B cell (primary cell): ENCODE results near the gene WRNIP1. TPM values are rescaled to one million over a fixed set of nuclear protein-coding genes. Genes with fewer than 3 reads are reported as not detected.

Source experiments
- ATAC-seq: fragments of 200-7000 bp; cut with Tn5 transposase; one replicate; pipeline ENCODE4 v1.10.0; 2021; ENCODE audit warnings: low read depth, mild to moderate bottlenecking, moderate number of reproducible peaks, moderate library complexity
- CTCF ChIA-PET: fragments of 350-600 bp; sonication (Branson Sonifier 250); formaldehyde crosslinking; loops from one replicate; lab custom pipeline; 2021; ENCODE audit warnings: antibody characterized with exemption, inconsistent platforms; lab: Charles Lee
- POLR2A ChIA-PET: fragments of 350-600 bp; sonication (Branson Sonifier 250); formaldehyde crosslinking; loops from one replicate; lab custom pipeline; 2021; ENCODE audit warnings: antibody characterized with exemption; lab: Charles Lee
- DNase-seq: peaks from one replicate; pipeline ENCODE4 v3.0.0; 2013
- H2AFZ ChIP-seq: 2 replicates; pipeline ENCODE4 v1.6.1; 2012; ENCODE audit warnings: mild to moderate bottlenecking, low read depth, low read length; ENCODE audit not compliant: insufficient read depth, poor library complexity, severe bottlenecking
- H3K27ac ChIP-seq, 2 donors: 1 replicate in 1 of 2; 2 replicates in 1 of 2; pipeline ENCODE4 v1.5.1; 2012 to 2013; ENCODE audit warnings: low read length in 2 of 2, mild to moderate bottlenecking in 2 of 2, moderate library complexity in 1 of 2
- H3K27me3 ChIP-seq, 4 experiments: fragments of 200-600 bp in 1 of 4; sonication (generic) in 1 of 4; replicated peaks in 1 of 4; 1 replicate in 2 of 4; 2 replicates in 2 of 4; pipeline versions ENCODE4 v1.6.1 to v1.7.0; 2013 to 2016; ENCODE audit warnings: low read length in 3 of 4, mild to moderate bottlenecking in 2 of 4, mixed read lengths in 1 of 4, moderate library complexity in 1 of 4; ENCODE audit not compliant: insufficient read depth in 4 of 4, control insufficient read depth in 3 of 4; ENCODE audit errors: control extremely low read depth in 1 of 4
- H3K36me3 ChIP-seq, 2 experiments: replicated peaks in 1 of 2; 1 replicate in 1 of 2; 2 replicates in 1 of 2; pipeline versions ENCODE4 v1.6.1 to v1.7.1; 2013; ENCODE audit warnings: low read length in 1 of 2; ENCODE audit not compliant: insufficient read depth in 2 of 2, control insufficient read depth in 1 of 2; ENCODE audit errors: control extremely low read depth in 1 of 2, extremely low read depth in 1 of 2
- H3K4me1 ChIP-seq, 2 donors: fragments of 200-600 bp in 1 of 2; sonication (generic) in 1 of 2; 1 replicate in 1 of 2; 2 replicates in 1 of 2; pipeline versions ENCODE4 v1.5.1 to v1.6.1; 2013 to 2017; ENCODE audit warnings: low read length in 2 of 2; ENCODE audit not compliant: control insufficient read depth in 2 of 2, insufficient read depth in 2 of 2
- H3K4me2 ChIP-seq: replicated peaks from 2 replicates; pipeline ENCODE3; 2012; ENCODE audit warnings: mild to moderate bottlenecking, low read depth, low read length; ENCODE audit not compliant: poor library complexity, severe bottlenecking
- H3K4me3 ChIP-seq, 5 experiments: fragments of 200-600 bp in 1 of 5; sonication (generic) in 1 of 5; 1 replicate in 3 of 5; 2 replicates in 2 of 5; pipeline versions ENCODE4 v1.5.1 to v1.7.0; 2011 to 2016; ENCODE audit warnings: low read length in 4 of 5, mild to moderate bottlenecking in 4 of 5, low read depth in 2 of 5, control low read depth in 1 of 5, moderate library complexity in 1 of 5; ENCODE audit not compliant: insufficient read depth in 1 of 5; ENCODE audit errors: control extremely low read depth in 1 of 5, extremely low read depth in 1 of 5
- H3K79me2 ChIP-seq: fragments of 200-600 bp; sonication (generic); one replicate; pipeline ENCODE4 v1.6.0; 2016; ENCODE audit warnings: low read length; ENCODE audit not compliant: control insufficient read depth, insufficient read depth
- H3K9ac ChIP-seq: fragments of 200-600 bp; sonication (generic); 2 replicates; pipeline ENCODE4 v1.6.1; 2017; ENCODE audit warnings: mild to moderate bottlenecking, low read length, moderate library complexity
- H3K9me3 ChIP-seq, 3 donors: one replicate each; pipeline versions ENCODE4 v1.6.1 to v1.7.1; 2013; ENCODE audit warnings: low read length in 2 of 3; ENCODE audit not compliant: control insufficient read depth in 2 of 3, insufficient read depth in 1 of 3; ENCODE audit errors: control extremely low read depth in 1 of 3
- H4K20me1 ChIP-seq: 2 replicates; pipeline ENCODE4 v1.6.0; 2012; ENCODE audit warnings: mild to moderate bottlenecking, low read length; ENCODE audit not compliant: insufficient read depth, control insufficient read depth, poor library complexity, severe bottlenecking
- H3K27ac Mint-ChIP-seq: one replicate; pipeline ENCODE4 v1.8.0; 2021; ENCODE audit warnings: mixed read lengths
- H3K27me3 Mint-ChIP-seq: one replicate; pipeline ENCODE4 v1.8.0; 2021; ENCODE audit warnings: mixed read lengths
- H3K4me1 Mint-ChIP-seq: one replicate; pipeline ENCODE4 v1.8.0; 2021; ENCODE audit warnings: mixed read lengths
- H3K4me3 Mint-ChIP-seq: one replicate; pipeline ENCODE4 v1.8.0; 2021; ENCODE audit warnings: mixed read lengths
- H3K9me3 Mint-ChIP-seq: one replicate; pipeline ENCODE4 v1.8.0; 2022; ENCODE audit warnings: mixed read lengths; ENCODE audit not compliant: insufficient read depth
- EZH2 ChIP-seq: IDR thresholded peaks from 2 replicates; pipeline ENCODE4 v1.6.1; 2012; ENCODE audit warnings: borderline replicate concordance, low read depth, mild to moderate bottlenecking, moderate library complexity, low read length; ENCODE audit not compliant: insufficient read depth, poor library complexity, severe bottlenecking
- WGBS: methylation state at CpG from one replicate; pipeline ENCODE4 v1.1.5; 2013; ENCODE audit warnings: missing lambda C conversion rate; ENCODE audit not compliant: insufficient coverage; 5-methylcytosine and 5-hydroxymethylcytosine counted together
- intact Hi-C: fragments of 100-400 bp; cut with micrococcal nuclease; formaldehyde crosslinking; loops from one replicate; pipeline ENCODE4 v1.10.0; 2022
- polyA plus RNA-seq: library from polyadenylated mRNA; depleted of rRNA; stranded (reverse); fragments of >200 nt; gene quantifications from 2 replicates; pipeline ENCODE4 v1.2.3, GENCODE V29; 2012
- total RNA-seq, 2 donors: library from RNA; stranded (reverse); fragments of 120-200 nt in 1 of 2; gene quantifications; 1 replicate in 1 of 2; 2 replicates in 1 of 2; pipeline versions ENCODE4 v1.2.3 to v1.2.4, GENCODE V29; 2013 to 2022
- TF ChIP-seq, protein P1 (sequence below): fragments of 200-600 bp; IDR thresholded peaks from one replicate; pipeline ENCODE4 v1.8.0; 2022; ENCODE audit warnings: antibody characterized with exemption, mild to moderate bottlenecking

Gene WRNIP1
- total and polyA plus RNA-seq, 2 donors (not counting 1 experiment from before 2014, with no cell fraction given): 32.6 to 35.2 TPM

DNA sequence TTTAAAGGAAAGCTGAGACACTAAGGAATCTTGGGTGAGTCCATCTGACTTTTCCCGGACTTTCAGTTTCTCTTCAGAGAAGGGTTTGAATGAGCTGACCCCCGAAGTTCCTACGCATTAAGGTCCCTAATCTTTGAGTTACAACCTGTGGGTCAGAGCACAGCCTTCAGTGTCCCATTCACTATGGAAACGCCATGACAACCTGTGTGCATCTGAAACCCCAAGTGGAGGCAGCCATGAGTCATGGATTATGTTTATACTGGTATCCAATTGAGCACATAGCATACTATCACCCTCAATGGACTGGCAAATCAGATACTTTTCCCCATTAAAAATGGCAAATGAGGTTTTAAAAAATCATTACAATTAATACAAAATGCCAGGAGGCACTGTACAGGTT lies 25.9 kb upstream of the WRNIP1 start:
- Histone ChIP-seq H3K4me2 (no peak overlapping the region), H3K79me2 (no peaks in the 10 kb centered on the region), H3K27ac (no peak overlapping the region), H3K4me1 (no peaks in the 10 kb centered on the region), H3K9ac (no peak overlapping the region), H3K36me3 (no peaks in the 10 kb centered on the region), H3K9me3 (no peaks in the 10 kb centered on the region), H3K27me3 (no peaks in the 10 kb centered on the region), H2AFZ (no peak overlapping the region), H4K20me1 (no peaks in the 10 kb centered on the region), H3K4me3 (no peak overlapping the region)
- WGBS: 85% methylated on average over 3 of the region's 4 CpGs
- Mint-ChIP-seq H3K4me1 (no peaks in the 10 kb centered on the region), H3K9me3 (no peaks in the 10 kb centered on the region), H3K27ac (no peak overlapping the region), H3K27me3 (peaks cover 4% of the 10 kb centered on the region), H3K4me3 (no peak overlapping the region)
- POLR2A ChIA-PET: no interaction called here
- TF ChIP-seq EZH2: no peak
- TF ChIP-seq, protein P1, sequence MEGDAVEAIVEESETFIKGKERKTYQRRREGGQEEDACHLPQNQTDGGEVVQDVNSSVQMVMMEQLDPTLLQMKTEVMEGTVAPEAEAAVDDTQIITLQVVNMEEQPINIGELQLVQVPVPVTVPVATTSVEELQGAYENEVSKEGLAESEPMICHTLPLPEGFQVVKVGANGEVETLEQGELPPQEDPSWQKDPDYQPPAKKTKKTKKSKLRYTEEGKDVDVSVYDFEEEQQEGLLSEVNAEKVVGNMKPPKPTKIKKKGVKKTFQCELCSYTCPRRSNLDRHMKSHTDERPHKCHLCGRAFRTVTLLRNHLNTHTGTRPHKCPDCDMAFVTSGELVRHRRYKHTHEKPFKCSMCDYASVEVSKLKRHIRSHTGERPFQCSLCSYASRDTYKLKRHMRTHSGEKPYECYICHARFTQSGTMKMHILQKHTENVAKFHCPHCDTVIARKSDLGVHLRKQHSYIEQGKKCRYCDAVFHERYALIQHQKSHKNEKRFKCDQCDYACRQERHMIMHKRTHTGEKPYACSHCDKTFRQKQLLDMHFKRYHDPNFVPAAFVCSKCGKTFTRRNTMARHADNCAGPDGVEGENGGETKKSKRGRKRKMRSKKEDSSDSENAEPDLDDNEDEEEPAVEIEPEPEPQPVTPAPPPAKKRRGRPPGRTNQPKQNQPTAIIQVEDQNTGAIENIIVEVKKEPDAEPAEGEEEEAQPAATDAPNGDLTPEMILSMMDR: no peak
- CTCF ChIA-PET: interaction anchor here (1.1 to 7.5 kb wide), 3 partner anchors 11 to 1142 kb away, joined by 3 to 98 read pairs (median 5); partner anchors contain the start of gene MYLK4
- DNase-seq (no peak), ATAC-seq (no peak)
- intact Hi-C loops: loop anchor here (10.0 kb wide), 1 partner anchor 495 kb away; the partner anchor contains the start of gene GMDS

DNA sequence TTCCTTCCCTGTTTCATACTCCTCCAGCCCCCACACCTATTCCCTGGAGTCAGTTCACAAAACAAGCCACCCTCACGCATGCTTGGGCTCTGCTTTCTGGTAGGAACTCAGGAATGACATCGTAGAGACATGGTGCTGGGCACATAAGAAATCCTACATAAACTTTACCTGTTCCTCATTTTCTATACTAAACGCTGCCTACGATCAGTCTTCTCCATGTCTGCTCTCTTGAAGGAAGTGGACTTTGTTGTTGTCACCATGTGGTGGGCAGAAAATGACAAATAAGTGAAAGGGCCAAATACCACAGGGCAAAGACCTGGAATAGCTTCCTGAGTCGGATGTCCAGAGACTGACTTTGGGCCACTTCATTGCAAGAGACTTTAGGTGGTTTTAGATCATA lies 24.6 kb upstream of the WRNIP1 start:
- no peak for TF ChIP-seq EZH2
- TF ChIP-seq, protein P1: no peak
- Histone ChIP-seq H3K27me3 (no peaks in the 10 kb centered on the region), H3K36me3 (no peaks in the 10 kb centered on the region), H3K79me2 (no peaks in the 10 kb centered on the region), H3K9ac (no peak overlapping the region), H3K4me3 (no peak overlapping the region), H3K4me2 (no peak overlapping the region), H3K4me1 (no peaks in the 10 kb centered on the region), H4K20me1 (no peaks in the 10 kb centered on the region), H3K9me3 (no peaks in the 10 kb centered on the region), H3K27ac (no peak overlapping the region), H2AFZ (no peak overlapping the region)
- no peak for DNase-seq
- no peaks in the 10 kb centered on the region for H3K4me1 Mint-ChIP-seq
- intact Hi-C loops: no loop called here
- H3K9me3 Mint-ChIP-seq: no peaks in the 10 kb centered on the region
- 65% methylated on average over 2 of the region's 5 CpGs for WGBS
- H3K27ac Mint-ChIP-seq: no peak overlapping the region
- no peak overlapping the region for H3K4me3 Mint-ChIP-seq
- peaks cover 4% of the 10 kb centered on the region for H3K27me3 Mint-ChIP-seq
- POLR2A ChIA-PET: no interaction called here
- CTCF ChIA-PET: interaction anchor here (2.2 to 7.5 kb wide), 2 partner anchors 10 to 1144 kb away, joined by 5 to 98 read pairs; partner anchors contain the start of gene MYLK4
- no peak for ATAC-seq
